ACC112 (cell line): ENCODE results near the gene ELFN2.

Experiments
- H2AFZ ChIP-seq: fragments of 200-600 bp; sonication (generic); one replicate; pipeline ENCODE4 v1.6.0; 2017; ENCODE audit warnings: antibody characterized with exemption, low read length; ENCODE audit not compliant: unreplicated experiment
- H3K27ac ChIP-seq: fragments of 200-600 bp; sonication (generic); 2 replicates; pipeline ENCODE4 v1.5.1; 2014; ENCODE audit warnings: low read depth, mild to moderate bottlenecking, antibody characterized with exemption, low read length, moderate library complexity
- H3K27me3 ChIP-seq: fragments of 200-600 bp; sonication (generic); 2 replicates; pipeline ENCODE4 v1.6.1; 2014; ENCODE audit warnings: mild to moderate bottlenecking, antibody characterized with exemption, low read length, moderate library complexity, mixed read lengths; ENCODE audit not compliant: insufficient read depth
- H3K36me3 ChIP-seq: fragments of 200-600 bp; sonication (generic); 2 replicates; pipeline ENCODE4 v1.6.1; 2016; ENCODE audit warnings: mild to moderate bottlenecking, antibody characterized with exemption, low read length, moderate library complexity, mixed read lengths; ENCODE audit not compliant: insufficient read depth
- H3K4me1 ChIP-seq: fragments of 200-600 bp; sonication (generic); one replicate; pipeline ENCODE4 v1.6.1; 2016; ENCODE audit warnings: low read length, mixed read lengths; ENCODE audit not compliant: insufficient read depth, unreplicated experiment, control insufficient read depth
- H3K4me3 ChIP-seq: fragments of 200-600 bp; sonication (generic); 2 replicates; pipeline ENCODE4 v1.5.1; 2014; ENCODE audit warnings: mild to moderate bottlenecking, low read depth, low read length
- H3K79me2 ChIP-seq: fragments of 200-600 bp; sonication (generic); one replicate; pipeline ENCODE4 v1.6.0; 2016; ENCODE audit warnings: low read length; ENCODE audit not compliant: control insufficient read depth, unreplicated experiment, insufficient read depth

Gene ELFN2

GRCh38 chr22:37358386-37358785 lies 68.9 kb downstream of the ELFN2 start:
- Histone ChIP-seq H3K27ac (no peak overlapping the region), H3K27me3 (no peaks in the 10 kb centered on the region), H2AFZ (no peak overlapping the region), H3K36me3 (no peaks in the 10 kb centered on the region), H3K4me3 (no peak overlapping the region), H3K4me1 (no peaks in the 10 kb centered on the region), H3K79me2 (no peaks in the 10 kb centered on the region)

- Histone ChIP-seq H3K27ac (no peak overlapping the region), H2AFZ (no peak overlapping the region), H3K4me3 (no peak overlapping the region), H3K4me1 (no peaks in the 10 kb centered on the region), H3K27me3 (no peaks in the 10 kb centered on the region), H3K36me3 (no peaks in the 10 kb centered on the region), H3K79me2 (no peaks in the 10 kb centered on the region)
These were observed 69.7 kb downstream of the ELFN2 start for GRCh38 chr22:37357446-37358075.

- H3K4me1 ChIP-seq, result no peaks in the 10 kb centered on the region
- no peak overlapping the region for H3K4me3 ChIP-seq
- no peaks in the 10 kb centered on the region for H3K79me2 ChIP-seq
- H2AFZ ChIP-seq, result no peak overlapping the region
- no peaks in the 10 kb centered on the region for H3K36me3 ChIP-seq
- no peak overlapping the region for H3K27ac ChIP-seq
- H3K27me3 ChIP-seq, result no peaks in the 10 kb centered on the region
These were observed 70.4 kb downstream of the ELFN2 start for GRCh38 chr22:37356922-37357321.

- Histone ChIP-seq H3K27ac (no peak overlapping the region), H3K36me3 (no peaks in the 10 kb centered on the region), H3K4me1 (no peaks in the 10 kb centered on the region), H3K27me3 (no peaks in the 10 kb centered on the region), H3K4me3 (no peak overlapping the region), H2AFZ (no peak overlapping the region), H3K79me2 (no peaks in the 10 kb centered on the region)
These were observed 72.1 kb downstream of the ELFN2 start for GRCh38 chr22:37355174-37355573.

- no peaks in the 10 kb centered on the region for H3K27me3 ChIP-seq
- no peak overlapping the region for H3K27ac ChIP-seq
- H2AFZ ChIP-seq, result no peak overlapping the region
- no peaks in the 10 kb centered on the region for H3K79me2 ChIP-seq
- no peak overlapping the region for H3K4me3 ChIP-seq
- no peaks in the 10 kb centered on the region for H3K36me3 ChIP-seq
- H3K4me1 ChIP-seq, result no peaks in the 10 kb centered on the region
These were observed 72.6 kb downstream of the ELFN2 start for GRCh38 chr22:37354670-37355069.

GRCh38 chr22:37354261-37354660 lies 73.0 kb downstream of the ELFN2 start:
- H3K4me3 ChIP-seq, result no peak overlapping the region
- no peak overlapping the region for H2AFZ ChIP-seq
- no peaks in the 10 kb centered on the region for H3K4me1 ChIP-seq
- H3K36me3 ChIP-seq, result no peaks in the 10 kb centered on the region
- no peak overlapping the region for H3K27ac ChIP-seq
- H3K27me3 ChIP-seq, result no peaks in the 10 kb centered on the region
- no peaks in the 10 kb centered on the region for H3K79me2 ChIP-seq

- Histone ChIP-seq H3K36me3 (no peaks in the 10 kb centered on the region), H3K27me3 (no peaks in the 10 kb centered on the region), H3K4me3 (no peak overlapping the region), H3K79me2 (no peaks in the 10 kb centered on the region), H3K27ac (no peak overlapping the region), H2AFZ (no peak overlapping the region), H3K4me1 (no peaks in the 10 kb centered on the region)
These were observed 73.4 kb downstream of the ELFN2 start for GRCh38 chr22:37353839-37354238.

GRCh38 chr22:37352481-37352880 lies 74.8 kb downstream of the ELFN2 start:
- Histone ChIP-seq H3K4me1 (no peaks in the 10 kb centered on the region), H3K27me3 (no peaks in the 10 kb centered on the region), H3K27ac (no peak overlapping the region), H3K36me3 (no peaks in the 10 kb centered on the region), H3K79me2 (no peaks in the 10 kb centered on the region), H3K4me3 (no peak overlapping the region), H2AFZ (no peak overlapping the region)

- Histone ChIP-seq H3K4me1 (peaks cover 4% of the 10 kb centered on the region), H3K27ac (no peak overlapping the region), H3K79me2 (no peaks in the 10 kb centered on the region), H3K4me3 (no peak overlapping the region), H3K36me3 (no peaks in the 10 kb centered on the region), H3K27me3 (no peaks in the 10 kb centered on the region), H2AFZ (no peak overlapping the region)
These were observed 76.0 kb downstream of the ELFN2 start for GRCh38 chr22:37351232-37351631.

- peaks cover 8% of the 10 kb centered on the region for H3K4me1 ChIP-seq
- no peak overlapping the region for H3K27ac ChIP-seq
These were observed 78.0 kb downstream of the ELFN2 start for GRCh38 chr22:37349043-37349814.

GRCh38 chr22:37346505-37346895 lies 80.8 kb downstream of the ELFN2 start:
- no peaks in the 10 kb centered on the region for H3K79me2 ChIP-seq
- H3K4me3 ChIP-seq, result no peak overlapping the region
- H3K4me1 ChIP-seq, result peaks cover 8% of the 10 kb centered on the region
- H3K27me3 ChIP-seq, result no peaks in the 10 kb centered on the region
- H2AFZ ChIP-seq, result no peak overlapping the region
- H3K36me3 ChIP-seq, result no peaks in the 10 kb centered on the region
- no peak overlapping the region for H3K27ac ChIP-seq

More at GRCh38 chr22:37349043-37349814, 78.0 kb downstream of the ELFN2 start:
- Histone ChIP-seq H2AFZ (no peak overlapping the region), H3K27me3 (no peaks in the 10 kb centered on the region), H3K4me3 (no peak overlapping the region), H3K36me3 (no peaks in the 10 kb centered on the region), H3K79me2 (no peaks in the 10 kb centered on the region)
